GM12872 (cell line): ENCODE results near the gene CNKSR1.

Experiments
- TF ChIP-seq, protein P1 (sequence below): IDR thresholded peaks from 3 replicates; pipeline ENCODE4 v1.5.1; 2011; ENCODE audit warnings: low read depth, mild to moderate bottlenecking, low read length, moderate library complexity; ENCODE audit not compliant: insufficient read depth

CNKSR1 gene

GRCh38 chr1:26237230-26237966 lies 60.1 kb downstream of the CNKSR1 start:
- TF ChIP-seq, protein P1, sequence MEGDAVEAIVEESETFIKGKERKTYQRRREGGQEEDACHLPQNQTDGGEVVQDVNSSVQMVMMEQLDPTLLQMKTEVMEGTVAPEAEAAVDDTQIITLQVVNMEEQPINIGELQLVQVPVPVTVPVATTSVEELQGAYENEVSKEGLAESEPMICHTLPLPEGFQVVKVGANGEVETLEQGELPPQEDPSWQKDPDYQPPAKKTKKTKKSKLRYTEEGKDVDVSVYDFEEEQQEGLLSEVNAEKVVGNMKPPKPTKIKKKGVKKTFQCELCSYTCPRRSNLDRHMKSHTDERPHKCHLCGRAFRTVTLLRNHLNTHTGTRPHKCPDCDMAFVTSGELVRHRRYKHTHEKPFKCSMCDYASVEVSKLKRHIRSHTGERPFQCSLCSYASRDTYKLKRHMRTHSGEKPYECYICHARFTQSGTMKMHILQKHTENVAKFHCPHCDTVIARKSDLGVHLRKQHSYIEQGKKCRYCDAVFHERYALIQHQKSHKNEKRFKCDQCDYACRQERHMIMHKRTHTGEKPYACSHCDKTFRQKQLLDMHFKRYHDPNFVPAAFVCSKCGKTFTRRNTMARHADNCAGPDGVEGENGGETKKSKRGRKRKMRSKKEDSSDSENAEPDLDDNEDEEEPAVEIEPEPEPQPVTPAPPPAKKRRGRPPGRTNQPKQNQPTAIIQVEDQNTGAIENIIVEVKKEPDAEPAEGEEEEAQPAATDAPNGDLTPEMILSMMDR, result no peak
